ENCODE measurements around the gene BBS10. TPM values are rescaled to one million over a fixed set of nuclear protein-coding genes. Genes with fewer than 3 reads are reported as not detected.

Gene BBS10
- total and polyA plus RNA-seq, 2 of the 13 experiments (the other 11 are each of a cell fraction or from before 2014, with no cell fraction given), result 4.9 to 7.4 TPM

- TF ChIP-seq ZNF407 (CRISPR knock-in tag; IDR thresholded peaks at IDR 0.05; ENCODE audit: not compliant biosample characterization) (no peak), THRA (CRISPR knock-in tag; IDR thresholded peaks at IDR 0.05; ENCODE audit: borderline replicate concordance) (no peak), ZBTB2 (CRISPR knock-in tag; IDR thresholded peaks at IDR 0.05; ENCODE audit: low read depth) (no peak), RORA (CRISPR knock-in tag; IDR thresholded peaks at IDR 0.05) (no peak), ZNF788 (CRISPR knock-in tag; IDR thresholded peaks at IDR 0.05; ENCODE audit: borderline replicate concordance) (peak; percentile 67; the same call in 1 of the 2 replicates), ONECUT2 (CRISPR knock-in tag; IDR thresholded peaks at IDR 0.05) (no peak), ZBTB49 (CRISPR knock-in tag; IDR thresholded peaks at IDR 0.05; ENCODE audit: borderline replicate concordance) (no peak), RFX1 (IDR thresholded peaks at IDR 0.05) (no peak), GMEB2 (CRISPR knock-in tag; IDR thresholded peaks at IDR 0.05; ENCODE audit: low read depth) (no peak), JARID2 (CRISPR knock-in tag; IDR thresholded peaks at IDR 0.05; ENCODE audit: insufficient replicate concordance) (no peak)
Measured at GRCh38 chr12:76348079-76348901, at the start of gene BBS10 (continued).

Data from HepG2 (cell line).